ENCODE measurements around the gene GPD2.
"Not testable (repeated sequence)": the region's sequence is repeated elsewhere in the genome, so short reads cannot be mapped to it uniquely, and the experiment has no call there.

GPD2 gene

GRCh38 chr2:156513219-156513618 lies 77.0 kb downstream of the GPD2 start:
- Histone ChIP-seq H3K36me3 (ENCODE audit: control insufficient read depth, insufficient read depth, low read length) (no peaks in the 10 kb centered on the region), H3K27me3 (ENCODE audit: control insufficient read depth, insufficient read depth, low read length) (no peaks in the 10 kb centered on the region), H3K9ac (ENCODE audit: low read depth, low read length) (no peak overlapping the region), H3K4me1 (ENCODE audit: control insufficient read depth, insufficient read depth, low read length) (no peaks in the 10 kb centered on the region), H3K4me3 (ENCODE audit: low read depth, low read length) (no peak overlapping the region), H3K9me3 (ENCODE audit: control insufficient read depth, insufficient read depth, low read length) (no peaks in the 10 kb centered on the region)

GRCh38 chr2:156517419-156517818 lies 81.2 kb downstream of the GPD2 start:
- no peaks in the 10 kb centered on the region for H3K36me3 ChIP-seq (ENCODE audit: control insufficient read depth, insufficient read depth, low read length)
- H3K4me1 ChIP-seq (ENCODE audit: control insufficient read depth, insufficient read depth, low read length): no peaks in the 10 kb centered on the region
- H3K27me3 ChIP-seq (ENCODE audit: control insufficient read depth, insufficient read depth, low read length): no peaks in the 10 kb centered on the region
- no peaks in the 10 kb centered on the region for H3K9me3 ChIP-seq (ENCODE audit: control insufficient read depth, insufficient read depth, low read length)
- no peak overlapping the region for H3K9ac ChIP-seq (ENCODE audit: low read depth, low read length)
- H3K4me3 ChIP-seq (ENCODE audit: low read depth, low read length): no peak overlapping the region

DNA sequence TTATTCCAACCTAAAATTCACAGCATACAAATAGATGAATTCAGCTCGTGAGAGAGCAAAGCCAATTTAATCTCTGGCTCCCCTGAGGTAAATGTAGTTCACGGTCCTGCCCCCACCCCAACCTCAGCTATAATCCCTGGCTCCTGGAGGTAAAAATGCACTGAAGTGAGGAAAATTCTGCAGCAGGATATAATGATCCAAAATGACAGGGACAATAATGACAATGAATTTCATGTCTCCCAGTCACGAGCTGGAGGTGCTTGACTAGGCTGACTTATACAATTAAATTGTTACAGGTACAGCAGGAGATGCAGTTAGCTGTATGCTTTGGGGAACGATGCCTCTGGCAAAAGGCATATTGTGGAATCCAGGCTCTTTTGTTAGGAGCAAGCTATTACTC lies 82.0 kb downstream of the GPD2 start:
- Histone ChIP-seq H3K36me3 (ENCODE audit: control insufficient read depth, insufficient read depth, low read length) (no peaks in the 10 kb centered on the region), H3K9ac (ENCODE audit: low read depth, low read length) (no peak overlapping the region), H3K9me3 (ENCODE audit: control insufficient read depth, insufficient read depth, low read length) (no peaks in the 10 kb centered on the region), H3K27me3 (ENCODE audit: control insufficient read depth, insufficient read depth, low read length) (no peaks in the 10 kb centered on the region), H3K4me1 (ENCODE audit: control insufficient read depth, insufficient read depth, low read length) (no peaks in the 10 kb centered on the region), H3K4me3 (ENCODE audit: low read depth, low read length) (no peak overlapping the region)

- no peaks in the 10 kb centered on the region for H3K27me3 ChIP-seq (ENCODE audit: control insufficient read depth, insufficient read depth, low read length)
- no peaks in the 10 kb centered on the region for H3K9me3 ChIP-seq (ENCODE audit: control insufficient read depth, insufficient read depth, low read length)
- H3K36me3 ChIP-seq (ENCODE audit: control insufficient read depth, insufficient read depth, low read length): no peaks in the 10 kb centered on the region
- no peak overlapping the region for H3K4me3 ChIP-seq (ENCODE audit: low read depth, low read length)
- H3K4me1 ChIP-seq (ENCODE audit: control insufficient read depth, insufficient read depth, low read length): no peaks in the 10 kb centered on the region
- H3K9ac ChIP-seq (ENCODE audit: low read depth, low read length): no peak overlapping the region
These were observed 86.8 kb downstream of the GPD2 start for GRCh38 chr2:156522864-156523440.

GRCh38 chr2:156526950-156527636 lies 90.9 kb downstream of the GPD2 start:
- no peaks in the 10 kb centered on the region for H3K36me3 ChIP-seq (ENCODE audit: control insufficient read depth, insufficient read depth, low read length)
- no peak overlapping the region for H3K9ac ChIP-seq (ENCODE audit: low read depth, low read length)
- H3K9me3 ChIP-seq (ENCODE audit: control insufficient read depth, insufficient read depth, low read length): no peaks in the 10 kb centered on the region
- no peaks in the 10 kb centered on the region for H3K27me3 ChIP-seq (ENCODE audit: control insufficient read depth, insufficient read depth, low read length)
- no peak overlapping the region for H3K4me3 ChIP-seq (ENCODE audit: low read depth, low read length)
- no peaks in the 10 kb centered on the region for H3K4me1 ChIP-seq (ENCODE audit: control insufficient read depth, insufficient read depth, low read length)

GRCh38 chr2:156528583-156528982 lies 92.4 kb downstream of the GPD2 start:
- not testable (repeated sequence) for H3K36me3 ChIP-seq (ENCODE audit: control insufficient read depth, insufficient read depth, low read length); H3K9me3 ChIP-seq (ENCODE audit: control insufficient read depth, insufficient read depth, low read length); H3K4me3 ChIP-seq (ENCODE audit: low read depth, low read length); H3K27me3 ChIP-seq (ENCODE audit: control insufficient read depth, insufficient read depth, low read length); H3K9ac ChIP-seq (ENCODE audit: low read depth, low read length); H3K4me1 ChIP-seq (ENCODE audit: control insufficient read depth, insufficient read depth, low read length)

GRCh38 chr2:156532989-156533388 lies 96.8 kb downstream of the GPD2 start:
- Histone ChIP-seq H3K4me1 (ENCODE audit: control insufficient read depth, insufficient read depth, low read length) (peaks cover 2% of the 10 kb centered on the region), H3K9me3 (ENCODE audit: control insufficient read depth, insufficient read depth, low read length) (no peaks in the 10 kb centered on the region), H3K36me3 (ENCODE audit: control insufficient read depth, insufficient read depth, low read length) (no peaks in the 10 kb centered on the region), H3K4me3 (ENCODE audit: low read depth, low read length) (no peak overlapping the region), H3K9ac (ENCODE audit: low read depth, low read length) (no peak overlapping the region), H3K27me3 (ENCODE audit: control insufficient read depth, insufficient read depth, low read length) (no peaks in the 10 kb centered on the region)

DNA sequence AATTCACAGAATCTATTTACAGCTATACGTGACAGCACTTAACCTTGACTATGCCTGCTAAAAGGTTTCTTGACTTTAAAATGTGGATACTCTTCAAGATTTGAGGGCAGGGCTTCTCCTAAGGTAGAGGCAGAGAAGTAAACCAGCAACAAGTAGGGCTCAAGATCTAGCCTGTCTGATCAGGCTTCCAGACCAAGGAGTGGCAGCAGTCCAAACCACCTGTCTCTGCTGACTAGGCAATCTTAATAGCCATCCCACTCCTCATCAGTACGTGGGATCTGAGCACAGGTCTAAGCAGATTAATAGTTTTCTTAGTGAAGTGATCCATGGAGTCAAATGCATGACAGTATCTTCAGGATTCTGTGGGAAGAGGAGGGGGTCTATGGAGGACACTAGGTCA lies 100.4 kb downstream of the GPD2 start:
- Histone ChIP-seq H3K4me1 (ENCODE audit: control insufficient read depth, insufficient read depth, low read length) (peaks cover 2% of the 10 kb centered on the region), H3K9ac (ENCODE audit: low read depth, low read length) (no peak overlapping the region), H3K9me3 (ENCODE audit: control insufficient read depth, insufficient read depth, low read length) (no peaks in the 10 kb centered on the region), H3K27me3 (ENCODE audit: control insufficient read depth, insufficient read depth, low read length) (no peaks in the 10 kb centered on the region), H3K4me3 (ENCODE audit: low read depth, low read length) (no peak overlapping the region), H3K36me3 (ENCODE audit: control insufficient read depth, insufficient read depth, low read length) (no peaks in the 10 kb centered on the region)

DNA sequence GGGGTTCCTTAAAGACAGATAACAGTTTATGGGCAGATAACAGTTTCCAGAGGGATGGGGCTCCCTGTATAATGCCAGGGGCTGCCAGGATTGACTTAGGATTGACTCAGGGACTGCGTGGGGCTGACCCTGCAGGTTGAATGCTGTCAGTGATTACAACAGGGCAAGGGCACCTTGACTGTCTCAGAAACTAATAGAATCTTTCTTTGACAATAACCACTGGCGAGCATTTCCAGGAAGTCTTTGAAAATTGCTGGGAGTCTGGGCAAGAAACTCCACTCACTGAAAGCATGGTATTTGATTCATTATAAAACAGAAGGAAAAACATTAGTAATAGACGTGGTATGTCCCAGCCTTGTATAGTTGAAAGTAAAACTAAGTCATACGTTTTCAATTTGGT lies 101.0 kb downstream of the GPD2 start:
- H3K36me3 ChIP-seq (ENCODE audit: control insufficient read depth, insufficient read depth, low read length): no peaks in the 10 kb centered on the region
- no peaks in the 10 kb centered on the region for H3K9me3 ChIP-seq (ENCODE audit: control insufficient read depth, insufficient read depth, low read length)
- H3K4me3 ChIP-seq (ENCODE audit: low read depth, low read length): no peak overlapping the region
- peaks cover 2% of the 10 kb centered on the region for H3K4me1 ChIP-seq (ENCODE audit: control insufficient read depth, insufficient read depth, low read length)
- H3K27me3 ChIP-seq (ENCODE audit: control insufficient read depth, insufficient read depth, low read length): no peaks in the 10 kb centered on the region
- no peak overlapping the region for H3K9ac ChIP-seq (ENCODE audit: low read depth, low read length)

DNA sequence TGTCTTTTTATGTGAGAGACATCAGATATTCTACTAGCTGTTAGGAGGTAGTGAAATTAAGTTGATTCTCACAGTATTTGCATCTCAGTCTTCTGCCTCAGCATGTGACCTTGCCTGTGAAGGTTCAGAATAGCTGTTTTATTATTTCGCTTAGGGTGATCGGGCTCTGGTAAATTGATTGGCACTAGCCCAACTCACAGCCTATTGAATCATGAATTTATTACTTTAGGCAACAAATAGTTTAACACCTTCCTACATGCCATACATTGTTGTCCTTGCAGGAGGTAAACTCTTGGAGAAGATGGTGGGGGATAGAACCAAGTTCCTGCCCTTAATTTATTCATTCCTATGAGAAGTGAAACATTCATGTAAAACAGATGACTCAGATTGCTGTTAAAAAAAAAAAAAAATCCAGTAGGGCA lies 101.9 kb downstream of the GPD2 start:
- Histone ChIP-seq H3K9ac (ENCODE audit: low read depth, low read length) (no peak overlapping the region), H3K4me3 (ENCODE audit: low read depth, low read length) (no peak overlapping the region), H3K36me3 (ENCODE audit: control insufficient read depth, insufficient read depth, low read length) (no peaks in the 10 kb centered on the region), H3K9me3 (ENCODE audit: control insufficient read depth, insufficient read depth, low read length) (no peaks in the 10 kb centered on the region), H3K4me1 (ENCODE audit: control insufficient read depth, insufficient read depth, low read length) (peaks cover 2% of the 10 kb centered on the region), H3K27me3 (ENCODE audit: control insufficient read depth, insufficient read depth, low read length) (no peaks in the 10 kb centered on the region)

DNA sequence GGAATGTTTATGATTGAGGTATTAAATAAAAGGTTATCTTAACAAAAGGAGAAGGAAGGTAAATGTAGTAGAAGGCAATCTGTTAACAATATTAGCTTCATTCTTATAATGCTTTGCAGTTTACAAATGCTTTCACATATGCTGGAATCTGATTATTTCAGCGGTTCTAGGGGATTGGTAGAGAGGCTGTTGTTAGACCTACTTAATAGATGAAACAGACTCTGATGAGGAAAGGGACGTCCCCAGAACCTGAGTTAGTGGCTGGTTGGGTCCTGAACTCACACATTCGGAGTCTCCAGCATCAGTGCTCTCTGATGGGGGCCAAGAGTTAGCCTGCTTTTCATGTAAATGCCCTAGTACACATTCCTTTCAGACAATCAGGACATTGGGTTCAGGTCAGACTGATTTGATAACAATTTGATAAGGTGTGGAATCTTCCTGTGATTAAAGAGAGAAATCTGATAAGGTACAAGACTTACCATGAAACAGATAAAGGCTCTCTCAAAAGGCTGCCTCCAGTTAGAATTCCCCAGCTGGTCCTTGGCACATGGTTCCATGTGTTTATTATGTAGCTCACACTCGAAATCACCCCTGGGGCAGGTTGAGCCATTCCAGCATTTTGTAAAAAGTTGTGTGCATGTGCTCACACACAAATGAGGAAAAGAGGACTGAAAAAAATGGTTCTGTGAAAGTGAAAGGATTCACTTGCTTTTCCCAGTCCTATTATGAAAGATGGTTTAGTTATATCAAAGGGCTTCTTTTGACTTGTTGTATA lies 103.1 kb downstream of the GPD2 start:
- H3K27me3 ChIP-seq (ENCODE audit: control insufficient read depth, insufficient read depth, low read length): no peaks in the 10 kb centered on the region
- H3K36me3 ChIP-seq (ENCODE audit: control insufficient read depth, insufficient read depth, low read length): no peaks in the 10 kb centered on the region
- H3K9me3 ChIP-seq (ENCODE audit: control insufficient read depth, insufficient read depth, low read length): no peaks in the 10 kb centered on the region
- H3K4me1 ChIP-seq (ENCODE audit: control insufficient read depth, insufficient read depth, low read length): peaks cover 2% of the 10 kb centered on the region
- no peak overlapping the region for H3K9ac ChIP-seq (ENCODE audit: low read depth, low read length)
- H3K4me3 ChIP-seq (ENCODE audit: low read depth, low read length): no peak overlapping the region

DNA sequence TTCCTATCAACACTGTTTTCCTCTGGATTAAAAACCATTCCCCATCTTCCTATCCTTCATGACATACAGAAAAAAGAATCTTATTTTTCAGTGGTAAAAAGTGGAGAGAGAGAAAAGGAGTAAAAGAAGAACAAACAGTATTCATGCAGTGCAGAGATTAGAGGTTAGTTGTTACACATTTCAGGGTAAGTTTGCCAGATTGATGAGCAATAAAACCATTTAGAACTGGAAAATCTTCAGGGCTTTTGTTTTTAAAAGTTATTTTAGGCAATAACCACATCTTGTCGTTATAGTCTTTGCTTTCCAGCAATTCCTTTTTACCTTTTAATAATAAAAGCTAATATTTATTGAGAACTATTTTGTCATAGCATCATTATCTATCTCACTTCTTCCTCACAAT lies 104.5 kb downstream of the GPD2 start:
- Histone ChIP-seq H3K36me3 (ENCODE audit: control insufficient read depth, insufficient read depth, low read length) (no peaks in the 10 kb centered on the region), H3K4me1 (ENCODE audit: control insufficient read depth, insufficient read depth, low read length) (no peaks in the 10 kb centered on the region), H3K9me3 (ENCODE audit: control insufficient read depth, insufficient read depth, low read length) (no peaks in the 10 kb centered on the region), H3K9ac (ENCODE audit: low read depth, low read length) (no peak overlapping the region), H3K4me3 (ENCODE audit: low read depth, low read length) (no peak overlapping the region), H3K27me3 (ENCODE audit: control insufficient read depth, insufficient read depth, low read length) (no peaks in the 10 kb centered on the region)
